Thyroid gland (tissue), 4 donors: Measurements from ENCODE around the gene TBC1D24. TPM values are rescaled to one million over a fixed set of nuclear protein-coding genes. Genes with fewer than 3 reads are reported as not detected.
A peak's percentile ranks its signal among the peaks of the same experiment; 100 is the strongest.
"Not testable (repeated sequence)": the region's sequence is repeated elsewhere in the genome, so short reads cannot be mapped to it uniquely, and the experiment has no call there.

Experiments
- DNase-seq, 2 donors: peaks; one replicate each; pipeline ENCODE4 v3.0.0-alpha.2; 2019
- H3K27ac ChIP-seq, 3 donors: fragments of 200-600 bp; sonication (generic); 1 replicate in 2 of 3; 2 replicates in 1 of 3; pipeline ENCODE4 v1.5.1; 2016 to 2019; ENCODE audit warnings: mild to moderate bottlenecking in 1 of 3, moderate library complexity in 1 of 3
- H3K27me3 ChIP-seq: fragments of 200-600 bp; sonication (generic); one replicate; pipeline ENCODE4 v1.5.1; 2019
- H3K36me3 ChIP-seq, 2 donors: fragments of 200-600 bp; sonication (generic); one replicate each; pipeline ENCODE4 v1.5.1; 2016 to 2019
- H3K4me1 ChIP-seq, 2 donors: fragments of 200-600 bp; sonication (generic); one replicate each; pipeline ENCODE4 v1.5.1; 2017 to 2019
- H3K4me3 ChIP-seq, 3 donors: fragments of 200-600 bp; sonication (generic); replicated peaks in 1 of 3; 1 replicate in 2 of 3; 2 replicates in 1 of 3; pipeline ENCODE4 v1.5.1; 2016; ENCODE audit warnings: mild to moderate bottlenecking in 1 of 3
- H3K9me3 ChIP-seq: fragments of 200-600 bp; sonication (generic); one replicate; pipeline ENCODE4 v1.5.1; 2017
- POLR2A ChIP-seq, 2 donors: fragments of 450-650 bp; IDR thresholded peaks; one replicate each; pipeline ENCODE4 v1.6.1; 2017; ENCODE audit warnings: antibody characterized with exemption in 2 of 2, mild to moderate bottlenecking in 2 of 2, moderate library complexity in 1 of 2
- WGBS, 2 donors: methylation state at CpG; one replicate each; pipeline ENCODE4 v1.1.5; 2017; 5-methylcytosine and 5-hydroxymethylcytosine counted together
- intact Hi-C: fragments of 100-400 bp; cut with DNase I; formaldehyde crosslinking; loops from one replicate; pipeline ENCODE4 v1.15.1; 2023
- total RNA-seq, 4 donors: library from RNA; depleted of rRNA; stranded (reverse); fragments of >200 nt; gene quantifications; one replicate each; pipeline ENCODE4 v1.2.3, GENCODE V29; 2016
- TF ChIP-seq, protein P1 (sequence below), 6 experiments: fragments of 200-600 bp in 3 of 6; fragments of 450-650 bp in 3 of 6; sonication (generic) in 3 of 6; IDR thresholded peaks; one replicate each; pipeline ENCODE4 v1.5.1; 2016 to 2019; ENCODE audit warnings: antibody characterized with exemption in 6 of 6, mild to moderate bottlenecking in 2 of 6, inconsistent platforms in 1 of 6, moderate library complexity in 1 of 6

The TBC1D24 gene
- total RNA-seq, 4 donors from 2014 or later = 15.9 to 32.3 (median 21.8) TPM

DNA sequence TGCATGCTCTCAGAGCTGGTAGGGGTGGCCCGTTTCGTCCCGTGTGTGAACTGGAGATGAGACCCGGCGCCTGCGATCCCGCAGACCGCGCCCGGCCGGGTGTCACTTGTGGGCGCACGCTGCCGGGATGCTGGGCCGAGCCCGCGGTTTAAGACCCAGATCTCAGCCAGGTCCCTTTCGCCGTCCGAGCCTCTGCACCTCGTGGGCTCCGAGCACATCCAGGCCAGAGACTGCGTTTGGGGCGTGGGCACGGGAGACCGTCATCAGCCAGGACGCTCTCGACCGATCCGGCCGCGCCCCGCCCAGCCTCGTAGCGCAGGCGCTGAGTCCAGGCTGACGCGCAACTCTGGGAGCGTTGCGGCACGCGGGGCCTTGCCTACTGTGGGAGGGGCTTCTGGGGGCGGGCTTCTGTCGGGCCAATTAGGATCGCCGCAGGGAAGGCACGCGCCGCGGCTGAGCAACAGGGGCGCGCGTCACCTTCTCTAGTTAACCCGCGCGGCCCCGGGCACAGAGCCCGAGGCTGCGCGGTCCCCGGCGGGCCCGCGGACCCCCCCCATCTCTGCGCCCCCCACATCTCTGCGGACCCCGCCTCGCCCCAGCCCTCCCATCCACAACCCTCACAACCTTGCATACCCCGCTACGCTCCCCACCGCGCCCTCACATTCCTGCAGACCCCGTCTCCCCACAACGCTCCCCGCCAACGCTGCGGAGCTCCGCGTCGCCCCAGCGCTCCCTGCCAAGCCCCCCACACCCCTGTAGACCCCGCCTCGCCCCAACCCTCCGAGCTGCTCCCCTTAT is 57.0 kb downstream of the TBC1D24 start:
- peaks cover 0 to 9% of the 10 kb centered on the region in 2 donors for H3K36me3 ChIP-seq
- H3K27me3 ChIP-seq = no peaks in the 10 kb centered on the region
- H3K4me3 ChIP-seq = peak overlapping the region; percentile 18 to 46 (median 35)
- intact Hi-C loops = no loop called here
- peaks cover 7 to 33% of the 10 kb centered on the region in 2 donors for H3K4me1 ChIP-seq
- H3K9me3 ChIP-seq = no peaks in the 10 kb centered on the region
- peak; percentile 17 to 76 for TF ChIP-seq POLR2A (IDR thresholded peaks at IDR 0.05)
- TF ChIP-seq, protein P1, sequence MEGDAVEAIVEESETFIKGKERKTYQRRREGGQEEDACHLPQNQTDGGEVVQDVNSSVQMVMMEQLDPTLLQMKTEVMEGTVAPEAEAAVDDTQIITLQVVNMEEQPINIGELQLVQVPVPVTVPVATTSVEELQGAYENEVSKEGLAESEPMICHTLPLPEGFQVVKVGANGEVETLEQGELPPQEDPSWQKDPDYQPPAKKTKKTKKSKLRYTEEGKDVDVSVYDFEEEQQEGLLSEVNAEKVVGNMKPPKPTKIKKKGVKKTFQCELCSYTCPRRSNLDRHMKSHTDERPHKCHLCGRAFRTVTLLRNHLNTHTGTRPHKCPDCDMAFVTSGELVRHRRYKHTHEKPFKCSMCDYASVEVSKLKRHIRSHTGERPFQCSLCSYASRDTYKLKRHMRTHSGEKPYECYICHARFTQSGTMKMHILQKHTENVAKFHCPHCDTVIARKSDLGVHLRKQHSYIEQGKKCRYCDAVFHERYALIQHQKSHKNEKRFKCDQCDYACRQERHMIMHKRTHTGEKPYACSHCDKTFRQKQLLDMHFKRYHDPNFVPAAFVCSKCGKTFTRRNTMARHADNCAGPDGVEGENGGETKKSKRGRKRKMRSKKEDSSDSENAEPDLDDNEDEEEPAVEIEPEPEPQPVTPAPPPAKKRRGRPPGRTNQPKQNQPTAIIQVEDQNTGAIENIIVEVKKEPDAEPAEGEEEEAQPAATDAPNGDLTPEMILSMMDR (IDR thresholded peaks at IDR 0.05) = no peak
- 0 to 2% methylated on average over 7 to 65 of the region's 84 CpGs for WGBS, 2 donors
- peak; percentile 99 to 100 for DNase-seq
- peak overlapping the region; percentile 88 to 95 (median 92) for H3K27ac ChIP-seq

DNA sequence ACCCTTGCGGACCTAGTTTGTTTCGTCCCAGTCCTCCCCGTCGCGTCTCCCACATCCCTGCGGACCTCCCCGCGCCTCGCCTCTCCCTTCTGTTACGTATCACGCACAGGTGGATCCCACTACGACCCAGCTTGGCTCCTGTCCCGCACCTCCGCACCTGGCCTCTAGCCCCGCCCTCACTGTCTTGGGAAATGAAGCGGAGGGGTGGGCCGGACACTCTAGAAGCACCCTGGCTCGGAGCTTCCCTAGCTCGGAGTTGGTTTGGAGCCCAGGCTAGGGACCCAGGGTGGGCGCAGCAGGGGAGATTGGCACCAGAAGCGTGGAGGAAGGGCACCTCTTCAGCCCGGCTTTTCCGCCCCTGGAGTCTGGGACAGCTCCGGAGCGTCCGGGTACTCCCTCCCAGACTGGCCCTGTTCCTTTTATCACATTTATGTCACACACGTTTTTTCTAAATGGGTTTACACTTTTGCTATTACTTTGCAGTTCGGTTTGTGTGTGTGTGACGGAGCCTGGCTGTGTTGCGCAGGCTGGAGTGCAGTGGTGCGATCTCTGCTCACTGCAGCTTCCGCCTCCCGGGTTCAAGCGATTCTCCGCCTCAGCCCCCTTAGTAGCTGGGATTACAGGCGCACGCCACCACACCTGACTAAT is 57.7 kb downstream of the TBC1D24 start:
- DNase-seq = peak; percentile 93 to 94
- intact Hi-C loops = no loop called here

DNA sequence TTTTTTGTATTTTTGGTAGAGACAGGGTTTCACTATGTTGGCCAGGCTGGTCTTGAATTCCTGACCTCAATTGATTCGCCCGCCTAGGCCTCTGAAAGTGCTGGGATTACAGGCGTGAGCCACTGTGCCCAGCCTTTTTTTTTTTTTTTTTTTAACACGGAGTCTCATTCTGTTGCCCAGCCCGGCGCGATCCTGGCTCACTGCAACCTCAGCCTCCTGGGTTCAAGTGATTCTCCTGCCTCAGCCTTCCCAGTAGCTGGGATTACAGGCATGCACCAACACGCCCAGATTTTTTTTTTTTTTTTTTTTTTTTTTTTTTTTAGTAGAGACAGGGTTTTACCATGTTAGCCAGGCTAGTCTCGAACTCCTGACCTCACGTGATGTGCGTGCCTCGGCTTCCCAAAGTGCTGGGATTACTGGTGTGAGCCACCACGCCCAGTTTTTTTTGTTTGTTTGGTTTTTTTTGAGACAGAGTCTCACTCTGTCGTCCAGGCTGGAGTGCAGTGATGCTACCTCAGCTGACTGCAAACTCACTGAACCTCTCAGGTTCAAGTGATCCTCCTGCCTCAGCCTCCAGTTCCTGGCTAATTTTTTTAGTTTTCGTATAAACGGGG is 58.3 kb downstream of the TBC1D24 start:
- H3K36me3 ChIP-seq, H3K4me3 ChIP-seq, H3K27me3 ChIP-seq, intact Hi-C loops, H3K9me3 ChIP-seq: not testable (repeated sequence)
- Histone ChIP-seq H3K27ac (peak overlapping the region; percentile 88 to 95 (median 92)), H3K4me1 (peaks cover 11 to 36% of the 10 kb centered on the region in 2 donors)
- 34 to 44% methylated on average over 16 of the region's 16 CpGs for WGBS, 2 donors
- peak in 1 of 2 donors; percentile 29 for DNase-seq

More for the DNA sequence above, 57.7 kb downstream of the TBC1D24 start:
- Histone ChIP-seq H3K27ac (peak overlapping the region; percentile 88 to 95 (median 92)), H3K4me1 (peaks cover 11 to 36% of the 10 kb centered on the region in 2 donors), H3K9me3 (no peaks in the 10 kb centered on the region), H3K27me3 (no peaks in the 10 kb centered on the region), H3K4me3 (peak overlapping the region; percentile 18 to 46 (median 35)), H3K36me3 (peaks cover 0 to 9% of the 10 kb centered on the region in 2 donors)
- 1 to 2% methylated on average over 35 to 37 of the region's 37 CpGs for WGBS, 2 donors
- TF ChIP-seq, protein P1 (IDR thresholded peaks at IDR 0.05) = no peak
- TF ChIP-seq POLR2A (IDR thresholded peaks at IDR 0.05) = peak in 1 of 2 donors; percentile 65

- Histone ChIP-seq H3K27ac (peak overlapping the region in 2 of 3 donors; percentile 50 to 92), H3K36me3 (no peaks in the 10 kb centered on the region), H3K27me3 (no peaks in the 10 kb centered on the region), H3K9me3 (no peaks in the 10 kb centered on the region), H3K4me1 (peaks cover 14 to 39% of the 10 kb centered on the region in 2 donors), H3K4me3 (no peak overlapping the region)
- WGBS, 2 donors = 89 to 92% methylated on average over 11 of the region's 11 CpGs
- TF ChIP-seq, protein P1 (IDR thresholded peaks at IDR 0.05) = no peak
- TF ChIP-seq POLR2A (IDR thresholded peaks at IDR 0.05) = no peak
- intact Hi-C loops = no loop called here
- no peak for DNase-seq
Measured at GRCh38 chr16:2533912-2534311, 59.0 kb downstream of the TBC1D24 start.

- H3K4me3 ChIP-seq, DNase-seq, intact Hi-C loops, H3K9me3 ChIP-seq, H3K36me3 ChIP-seq, H3K27me3 ChIP-seq: not testable (repeated sequence)
- 74 to 78% methylated on average over 5 of the region's 5 CpGs for whole genome bisulfite sequencing, 2 donors
- H3K4me1 ChIP-seq = peaks cover 18 to 43% of the 10 kb centered on the region in 2 donors
- H3K27ac ChIP-seq = peak overlapping the region; percentile 44 to 92 (median 50)
Measured at GRCh38 chr16:2534335-2534734, 59.4 kb downstream of the TBC1D24 start.
